ENCODE results near the gene SMARCAL1.

Gene SMARCAL1

DNA sequence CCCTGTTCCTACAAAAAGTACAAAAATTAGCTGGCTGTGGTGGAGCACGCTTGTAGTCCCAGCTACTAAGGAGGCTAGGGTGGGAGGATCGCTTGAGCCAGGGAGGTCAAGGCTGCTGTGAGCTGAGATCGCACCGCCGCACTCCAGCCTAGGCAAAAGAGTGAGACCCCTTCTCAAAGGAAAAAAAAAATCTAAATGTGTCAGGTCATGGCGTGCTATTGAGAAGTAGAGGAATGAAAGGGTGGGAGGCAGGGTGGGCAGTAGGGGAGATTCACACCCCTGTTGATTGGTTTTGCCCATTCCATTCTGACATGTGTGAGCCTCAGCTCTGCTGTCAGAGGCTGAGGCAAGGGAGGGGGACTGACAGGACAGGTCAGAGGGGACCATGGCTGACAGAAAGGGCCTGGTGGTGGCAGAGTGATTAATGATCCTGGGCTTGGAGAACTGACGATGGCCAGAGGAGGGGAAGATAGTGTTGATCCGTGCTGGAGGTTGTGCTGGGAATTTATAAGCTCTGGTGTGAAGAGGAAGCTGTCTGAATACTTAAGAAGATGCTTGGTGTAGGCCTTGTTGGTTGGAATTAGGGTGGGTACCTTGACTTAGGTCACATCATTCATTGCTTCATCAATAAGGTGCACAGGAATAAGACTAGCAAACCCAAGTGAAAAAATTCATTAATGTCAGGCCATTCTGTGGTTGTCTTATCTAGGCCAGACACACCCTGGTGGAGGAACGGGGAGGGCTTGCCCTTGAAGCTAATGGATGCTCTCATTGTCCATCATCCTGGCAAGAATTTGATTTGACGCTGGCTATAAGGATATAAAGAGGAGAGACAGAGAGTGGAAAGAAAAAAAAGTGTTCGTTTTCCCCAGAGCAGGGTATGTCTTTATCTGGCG is 19.1 kb upstream of the SMARCAL1 start:
- no peak for DNase-seq

DNA sequence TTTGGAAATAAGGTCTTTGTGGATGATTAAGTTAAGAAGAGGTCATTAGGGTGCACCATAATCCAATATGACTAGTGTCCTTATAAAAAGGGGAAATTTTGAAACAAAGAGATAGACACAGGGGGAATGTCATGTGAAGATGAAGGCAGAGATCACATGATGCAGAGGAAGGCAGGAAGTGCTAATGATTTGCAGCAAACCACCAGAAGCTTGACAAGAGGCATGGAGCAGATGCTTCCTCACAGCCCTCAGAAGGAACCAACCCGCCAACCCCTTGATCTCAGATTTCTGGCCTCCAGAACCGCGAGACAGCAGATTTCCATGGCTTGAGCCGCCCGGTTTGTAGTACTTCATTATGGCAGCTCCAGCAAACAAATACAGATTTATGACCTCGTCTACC is 17.4 kb upstream of the SMARCAL1 start:
- DNase-seq, result no peak

DNA sequence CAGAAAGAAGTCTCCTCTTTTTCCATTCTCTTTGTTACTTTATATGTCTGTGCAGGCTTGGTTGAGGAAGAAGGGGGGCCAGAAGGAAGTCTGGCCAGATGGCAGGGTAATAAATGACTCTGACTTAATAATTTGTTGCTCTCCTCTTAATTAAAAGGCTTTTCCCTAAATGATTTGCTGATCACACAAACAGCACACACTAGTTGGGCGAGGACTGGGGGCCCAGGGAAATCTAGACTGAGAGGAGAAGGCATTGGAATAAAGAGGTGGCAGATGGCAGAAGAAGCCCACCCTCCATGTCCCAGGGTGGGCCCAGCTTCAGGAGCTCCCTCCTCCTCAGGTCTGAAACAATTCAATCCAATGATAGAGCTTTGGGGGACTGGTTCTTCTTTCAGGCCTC is 12.7 kb upstream of the SMARCAL1 start:
- DNase-seq, result no peak

DNA sequence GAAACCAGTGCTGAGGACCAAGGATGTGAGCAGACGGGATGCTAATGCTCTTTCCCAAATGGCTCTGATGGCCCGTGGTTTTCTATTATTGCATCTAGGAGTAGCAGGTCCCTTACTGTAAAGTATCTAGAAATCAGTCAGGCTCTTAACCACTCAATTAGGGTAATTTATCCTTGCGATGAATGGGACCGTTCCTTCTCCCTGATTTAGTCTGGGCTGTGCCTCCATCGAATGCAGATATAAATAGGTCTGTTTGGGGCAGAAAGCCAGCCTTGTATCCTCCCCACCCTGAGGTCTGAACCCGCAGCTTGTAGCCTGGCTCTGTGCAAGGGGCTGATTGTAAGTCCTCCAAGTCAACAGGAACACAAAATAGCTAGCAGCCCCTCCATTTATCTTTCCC is 9.5 kb upstream of the SMARCAL1 start:
- no peak for DNase-seq

DNA sequence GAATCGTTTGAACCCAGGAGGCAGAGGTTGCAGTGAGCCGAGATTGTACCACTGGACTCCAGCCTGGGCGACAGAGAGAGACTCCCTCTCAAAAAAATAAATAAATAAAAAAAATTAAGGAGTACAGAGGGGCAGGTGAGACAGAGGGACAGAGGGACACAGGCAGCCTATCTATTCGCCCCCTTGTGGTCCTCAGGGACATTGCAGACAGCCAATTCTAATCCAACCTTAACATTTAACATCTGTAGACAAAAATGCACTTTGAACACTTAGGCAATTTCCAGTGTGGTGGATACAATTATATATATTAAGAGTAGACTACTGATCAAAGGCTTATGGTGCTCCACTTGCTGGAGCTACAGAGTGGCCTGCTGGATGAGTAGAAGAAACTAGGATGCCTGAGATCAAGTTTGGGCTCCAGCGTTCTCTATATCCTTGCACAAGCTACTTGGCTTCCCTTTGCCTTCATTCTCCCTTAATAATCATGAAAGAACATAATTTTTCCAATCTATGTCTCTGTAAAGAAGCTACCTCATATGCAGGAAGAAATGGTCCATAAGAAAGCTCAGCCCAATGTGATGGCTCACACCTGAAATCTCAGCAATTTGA is 8.2 kb upstream of the SMARCAL1 start:
- peak; percentile 14 for DNase-seq

DNA sequence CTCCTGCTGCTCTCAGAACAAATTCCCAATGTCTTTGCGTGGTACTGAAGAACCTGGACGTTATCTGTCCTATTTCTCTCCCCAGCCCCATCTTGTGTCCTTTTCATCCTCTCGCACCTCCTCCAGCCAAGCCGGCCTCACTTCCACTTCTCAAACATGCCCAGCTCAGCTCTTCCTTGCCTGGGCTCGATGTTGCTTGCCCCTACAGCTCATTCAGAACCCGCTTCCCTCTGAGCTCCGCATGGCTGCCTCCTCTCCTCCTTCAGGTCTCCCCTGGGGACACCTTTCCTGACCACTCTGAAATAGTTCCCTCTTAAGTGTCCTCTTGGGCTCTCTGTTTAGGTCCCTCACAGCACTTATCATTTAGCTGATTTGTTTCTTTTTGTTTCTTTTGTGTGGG is 6.7 kb upstream of the SMARCAL1 start:
- DNase-seq, result no peak

DNA sequence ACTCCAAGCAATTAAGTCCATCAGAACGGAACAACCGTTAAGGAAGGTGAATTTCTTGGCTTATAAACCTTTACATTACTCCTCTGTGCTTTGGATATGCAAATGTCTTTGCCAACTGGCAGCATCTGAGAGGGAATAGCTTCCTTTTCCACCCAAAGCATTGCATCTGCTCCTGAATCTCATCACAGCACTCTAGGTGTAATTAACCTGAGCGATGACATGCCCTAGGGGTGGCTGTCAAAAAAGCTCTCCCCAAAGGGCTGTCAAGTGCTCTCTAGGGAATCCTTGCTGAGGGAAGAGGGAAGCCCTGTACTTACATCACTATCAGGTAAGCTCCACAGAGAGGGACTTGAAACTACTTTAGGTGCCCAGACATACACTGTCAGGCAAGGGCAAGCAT is 5.5 kb upstream of the SMARCAL1 start:
- peak; percentile 88 for DNase-seq

DNA sequence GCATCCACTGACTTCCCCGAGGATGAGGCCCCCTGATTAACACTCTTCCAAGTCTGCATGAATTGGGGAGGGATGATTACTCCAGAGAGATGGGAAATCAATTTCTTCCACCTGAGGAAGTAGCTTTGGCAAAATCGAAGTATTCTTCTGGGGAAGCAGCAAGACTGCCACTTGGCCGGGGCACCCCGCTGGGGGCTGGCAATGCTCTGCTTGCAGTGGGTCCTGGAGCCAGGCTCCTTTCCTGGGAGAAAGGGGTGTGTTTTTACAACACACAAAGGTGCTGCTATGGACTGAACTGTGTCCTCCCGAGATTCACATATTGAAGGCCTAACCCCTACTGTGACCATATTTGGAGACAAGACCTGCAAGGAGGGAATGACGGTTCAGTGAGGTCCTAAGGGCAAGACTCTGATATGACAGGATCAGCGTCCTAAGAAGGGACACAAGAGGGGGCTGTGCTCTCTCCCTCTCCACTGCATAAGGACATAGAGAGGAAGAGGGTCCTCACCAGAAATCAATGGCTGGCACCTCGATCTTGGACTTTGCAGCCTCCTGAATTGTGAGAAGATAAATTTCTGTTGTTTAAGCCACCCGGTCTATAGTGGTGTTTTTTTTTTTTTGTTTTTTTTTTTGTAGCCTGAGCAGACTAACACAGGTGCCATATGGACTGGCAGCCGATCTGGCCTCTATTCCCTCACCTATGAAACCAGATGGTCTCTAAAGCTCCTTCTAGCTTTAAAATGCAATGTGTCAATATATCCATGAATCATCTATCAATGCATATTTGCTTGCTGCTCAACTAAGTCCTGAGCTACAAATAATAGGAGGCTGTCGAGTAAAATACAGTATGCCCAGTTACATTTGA is 3.6 kb upstream of the SMARCAL1 start:
- DNase-seq, result no peak

DNA sequence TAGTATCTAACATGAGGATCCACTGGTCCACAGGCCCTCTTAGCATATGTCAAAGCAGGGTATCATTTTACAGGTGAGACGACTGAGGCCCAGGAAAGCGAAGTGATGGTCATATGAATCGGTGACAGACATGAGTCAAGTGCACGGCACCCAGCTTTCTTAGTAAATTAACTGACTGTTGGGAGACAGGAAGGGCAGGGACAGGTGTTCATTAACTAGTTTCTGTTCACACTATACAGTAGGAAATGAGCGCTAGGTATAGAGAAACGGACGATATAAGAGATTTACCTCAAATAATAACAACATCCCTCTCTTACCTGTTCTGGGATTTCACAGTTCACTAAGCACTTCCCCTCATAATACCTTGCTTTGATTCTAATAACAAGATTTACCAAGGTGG is 1.7 kb upstream of the SMARCAL1 start:
- no peak for DNase-seq

DNA sequence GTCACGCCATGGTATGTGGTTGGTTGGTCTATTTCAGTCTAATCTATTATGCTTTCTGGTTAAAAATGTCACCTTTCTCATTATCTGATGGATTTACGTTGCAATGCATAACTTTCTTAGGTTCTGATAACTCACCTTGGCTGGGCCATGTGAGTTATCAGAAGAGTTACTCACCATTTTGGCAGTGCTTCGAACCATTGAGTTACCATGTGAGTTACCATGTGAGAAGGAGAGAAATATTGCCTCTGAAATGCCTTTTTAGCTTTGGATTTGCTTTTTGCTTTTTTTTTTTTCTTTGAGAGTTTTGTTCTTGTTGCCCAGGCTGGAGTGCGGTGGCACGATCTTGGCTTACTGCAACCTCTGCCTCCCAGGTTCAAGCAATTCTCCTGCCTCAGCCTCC is 1.6 kb downstream of the SMARCAL1 start:
- DNase-seq, result no peak

DNA sequence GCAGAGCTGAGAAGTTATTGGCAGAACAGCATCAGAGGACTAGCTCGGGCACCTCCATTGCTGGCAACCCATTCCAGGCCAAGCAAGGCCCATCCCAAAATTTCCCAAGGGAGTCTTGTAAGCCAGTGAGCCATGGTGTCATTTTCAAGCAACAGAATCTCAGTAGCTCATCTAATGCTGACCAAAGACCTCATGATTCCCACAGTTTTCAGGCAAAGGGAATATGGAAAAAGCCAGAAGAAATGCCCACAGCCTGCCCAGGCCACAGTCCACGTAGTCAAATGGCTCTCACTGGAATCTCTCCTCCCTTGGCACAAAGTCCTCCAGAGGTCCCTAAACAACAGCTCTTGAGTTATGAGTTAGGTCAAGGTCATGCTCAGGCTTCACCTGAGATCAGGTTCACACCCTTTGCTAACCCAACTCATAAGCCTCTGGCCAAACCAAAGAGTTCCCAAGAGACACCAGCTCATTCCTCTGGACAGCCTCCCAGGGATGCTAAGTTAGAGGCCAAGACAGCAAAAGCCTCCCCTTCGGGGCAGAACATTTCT is 2.6 kb downstream of the SMARCAL1 start:
- no peak for DNase-seq

DNA sequence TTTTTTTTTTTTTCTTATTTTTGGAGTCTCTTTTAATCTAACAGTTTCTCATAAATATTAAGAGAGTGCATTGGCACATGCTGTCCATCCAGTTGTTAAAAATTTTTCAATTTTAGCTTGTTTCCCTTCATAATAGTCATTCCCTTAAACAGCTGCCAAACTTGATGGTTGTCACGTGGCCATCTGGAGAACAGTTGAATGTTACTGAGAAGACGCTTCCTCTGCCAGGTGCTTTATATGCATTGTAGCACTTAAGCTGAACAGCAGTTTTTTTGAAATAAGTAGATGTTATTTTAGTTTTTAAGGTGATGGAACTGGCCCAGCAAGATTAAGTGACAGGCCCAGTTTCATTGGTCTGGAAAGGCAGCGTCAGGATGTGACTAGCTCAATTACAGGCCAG is 3.3 kb downstream of the SMARCAL1 start:
- no peak for DNase-seq

DNA sequence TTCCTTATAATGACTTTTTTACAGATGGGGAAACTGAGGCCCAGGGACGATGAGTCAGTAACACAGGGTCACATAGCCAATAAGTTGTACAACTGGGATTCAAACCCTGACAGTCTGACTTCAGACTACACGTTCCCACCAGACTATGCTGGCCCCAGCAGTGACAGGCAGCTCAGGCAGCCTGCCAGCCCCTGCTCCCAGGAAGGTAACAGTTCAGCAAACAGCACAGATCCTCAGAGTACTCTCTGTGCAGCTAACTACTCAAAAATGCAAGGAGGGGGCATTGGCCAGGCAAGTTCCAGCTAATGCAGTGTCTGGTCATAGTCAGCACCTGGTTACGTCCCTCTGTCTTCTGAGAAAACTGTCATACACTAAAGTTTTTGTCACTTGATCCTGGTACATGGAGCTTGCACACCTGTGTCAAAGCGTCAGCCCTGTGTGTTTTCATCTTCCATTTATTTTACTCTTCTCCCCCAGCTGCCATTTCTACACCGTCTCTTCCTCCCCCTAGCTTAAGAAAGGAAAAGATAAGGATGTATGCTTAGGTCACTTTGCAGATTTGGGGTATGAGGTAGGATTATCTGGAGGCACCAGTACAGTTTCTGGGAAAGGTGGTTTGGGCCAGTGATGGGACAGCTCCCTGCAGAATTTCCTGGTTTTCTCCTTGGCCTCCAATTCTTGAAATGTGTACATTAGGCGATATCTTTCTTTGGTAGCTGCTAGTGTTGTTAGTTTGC is 4.5 kb downstream of the SMARCAL1 start:
- no peak for DNase-seq

DNA sequence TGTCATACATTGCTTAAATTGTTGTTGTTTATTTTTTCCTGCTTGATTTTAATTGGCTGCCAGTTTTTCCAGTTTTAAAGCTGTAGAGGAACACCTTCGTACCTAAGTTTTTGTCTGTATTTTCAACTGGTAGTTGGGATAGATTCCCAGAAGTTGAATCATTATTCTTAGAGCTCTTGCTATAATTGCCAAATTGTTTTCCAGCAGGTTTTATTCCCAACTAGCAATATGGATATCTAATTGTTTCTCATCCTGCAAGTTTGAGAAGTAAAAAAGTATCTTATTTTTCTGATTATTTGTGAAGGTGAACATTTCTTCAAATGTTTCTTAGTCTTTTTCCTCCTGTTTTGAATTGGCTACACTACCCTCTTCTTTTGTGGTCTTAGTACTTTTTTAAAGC is 6.7 kb downstream of the SMARCAL1 start:
- no peak for DNase-seq

DNA sequence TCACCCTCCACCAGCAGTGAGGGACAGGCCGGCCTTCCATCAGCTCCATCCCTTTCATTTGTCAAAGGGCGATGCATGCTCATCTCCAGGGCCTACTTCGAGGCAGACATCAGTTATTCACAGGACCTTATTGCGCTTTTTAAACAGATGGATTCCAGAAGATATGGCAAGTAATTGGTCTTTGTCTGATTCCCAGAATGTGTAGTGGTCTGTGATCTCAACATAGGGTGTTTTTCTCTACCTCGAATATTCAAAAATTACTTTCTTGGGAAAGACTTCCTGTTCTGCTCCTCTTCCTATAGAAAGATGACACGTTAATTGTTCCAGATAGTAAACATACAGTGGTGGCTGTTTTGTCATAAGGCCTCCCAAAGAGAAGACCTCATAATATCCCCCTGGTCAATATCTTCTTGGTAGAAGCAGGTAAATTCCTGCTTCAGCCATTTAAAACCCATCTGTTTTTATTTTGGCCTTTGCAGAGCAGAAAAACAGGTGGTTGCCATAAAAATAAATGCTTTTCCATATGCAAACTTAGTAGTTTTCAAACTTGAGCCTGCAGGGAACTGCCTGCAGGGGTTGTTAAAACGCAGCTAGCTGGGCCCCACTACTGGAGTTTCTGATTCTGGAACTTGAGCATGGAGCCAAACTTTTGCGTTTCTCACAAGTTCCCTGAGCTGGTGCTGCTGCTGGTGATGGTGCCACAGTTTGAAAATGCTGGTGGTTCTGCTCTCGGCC is 8.2 kb downstream of the SMARCAL1 start:
- DNase-seq, result no peak

DNA sequence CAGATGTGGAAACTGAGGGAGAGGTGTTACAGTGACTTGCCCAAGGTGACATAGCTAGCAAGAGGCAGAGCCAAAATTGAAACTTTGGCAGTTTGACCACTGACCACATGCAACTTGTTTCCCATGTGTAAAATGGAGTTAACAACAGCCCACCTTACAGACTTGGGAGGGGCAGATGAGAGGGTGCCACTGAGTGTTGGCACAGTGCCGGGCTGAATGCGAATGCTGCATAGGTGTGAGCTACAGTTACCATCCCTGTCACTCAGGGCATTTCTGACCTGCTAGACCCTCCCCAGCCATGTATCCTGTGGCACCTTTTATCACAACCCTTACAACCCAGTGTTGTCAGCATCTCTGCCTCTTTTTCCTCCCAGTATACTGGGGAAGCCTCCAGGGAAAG is 10.8 kb downstream of the SMARCAL1 start:
- no peak for DNase-seq

DNA sequence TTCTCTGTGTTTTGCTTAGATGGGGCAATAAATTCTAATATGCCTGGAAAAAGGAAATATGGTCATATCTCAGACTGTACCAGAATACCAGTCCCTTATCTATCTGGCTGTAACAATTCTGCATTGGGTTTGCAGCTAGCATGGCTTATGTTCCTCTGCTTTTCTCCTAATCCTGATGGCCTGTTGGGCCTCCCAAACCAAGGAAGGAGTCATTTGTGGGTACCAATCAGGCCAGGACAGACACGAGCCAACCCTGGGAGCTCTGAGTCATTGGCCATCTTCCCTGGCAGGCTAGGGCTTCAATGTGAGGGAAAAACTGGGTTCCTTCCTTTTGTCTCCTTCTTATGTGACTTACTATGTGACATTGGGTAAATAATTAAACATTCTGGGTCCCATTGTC is 12.0 kb downstream of the SMARCAL1 start:
- DNase-seq, result no peak

DNA sequence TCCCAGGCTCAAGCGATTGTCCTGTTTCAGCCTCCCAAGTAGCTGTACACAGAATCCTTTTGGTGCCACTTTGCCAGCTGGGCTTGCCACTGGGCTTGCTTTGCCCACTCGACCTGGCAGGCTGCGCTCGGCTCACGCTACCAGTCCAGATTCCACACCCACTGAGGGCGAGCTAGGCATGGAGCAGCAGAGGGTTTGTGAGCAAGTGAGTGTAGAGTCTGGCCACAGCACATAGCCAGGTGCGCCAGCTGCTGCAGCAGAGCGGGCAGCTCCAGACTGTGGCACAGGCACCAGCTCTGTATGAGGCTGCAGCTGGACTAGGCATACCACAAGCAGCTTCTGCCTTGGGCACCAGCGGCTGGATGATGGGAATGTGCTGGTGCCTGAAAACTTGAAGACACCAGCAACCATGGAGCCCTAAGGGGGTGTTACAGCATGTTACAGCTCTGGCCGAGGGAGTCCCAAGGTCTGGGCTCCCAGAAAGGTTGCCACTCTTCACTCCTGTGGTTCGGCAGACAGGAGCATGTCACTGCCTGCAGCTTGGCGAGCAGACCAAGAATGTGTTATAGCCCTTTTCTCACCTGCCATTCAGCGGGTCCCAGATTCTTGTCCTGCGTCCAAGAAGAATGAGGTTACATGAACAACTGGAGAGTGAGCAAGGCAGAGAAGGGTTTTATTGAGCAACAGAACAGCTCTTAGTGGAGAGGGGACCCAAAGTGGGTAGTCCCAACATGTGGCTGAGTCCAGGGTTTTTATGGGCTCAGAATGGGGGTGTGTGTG is 12.9 kb downstream of the SMARCAL1 start:
- DNase-seq, result no peak

DNA sequence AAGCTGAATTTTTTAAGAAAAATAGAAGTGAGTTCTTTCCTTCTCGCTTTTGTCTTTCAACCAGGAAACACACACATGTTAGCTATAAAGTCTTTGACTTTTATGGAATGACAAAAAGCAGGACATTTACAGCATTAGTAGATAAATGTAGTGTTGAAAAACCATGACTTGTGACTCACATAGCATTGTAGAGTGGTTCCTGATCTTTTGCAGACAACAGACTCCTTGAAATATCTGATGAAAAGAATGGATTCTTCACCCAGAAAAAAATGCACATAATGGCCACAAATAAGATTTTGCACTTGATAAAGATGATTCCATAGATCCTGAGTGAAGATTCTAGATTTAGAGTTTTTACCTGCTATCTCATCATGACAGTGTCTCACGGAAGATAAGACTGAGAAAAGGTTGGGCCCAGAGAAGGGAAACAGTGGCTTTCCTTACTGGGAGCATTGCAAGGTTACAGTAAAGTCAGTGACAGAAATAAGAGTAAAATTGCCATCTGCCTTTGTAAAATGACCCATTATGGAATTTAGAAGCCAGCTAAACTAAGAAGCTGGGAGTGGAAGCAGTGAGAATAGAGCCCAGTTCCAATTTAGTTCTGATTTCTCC is 14.0 kb downstream of the SMARCAL1 start:
- no peak for DNase-seq

DNA sequence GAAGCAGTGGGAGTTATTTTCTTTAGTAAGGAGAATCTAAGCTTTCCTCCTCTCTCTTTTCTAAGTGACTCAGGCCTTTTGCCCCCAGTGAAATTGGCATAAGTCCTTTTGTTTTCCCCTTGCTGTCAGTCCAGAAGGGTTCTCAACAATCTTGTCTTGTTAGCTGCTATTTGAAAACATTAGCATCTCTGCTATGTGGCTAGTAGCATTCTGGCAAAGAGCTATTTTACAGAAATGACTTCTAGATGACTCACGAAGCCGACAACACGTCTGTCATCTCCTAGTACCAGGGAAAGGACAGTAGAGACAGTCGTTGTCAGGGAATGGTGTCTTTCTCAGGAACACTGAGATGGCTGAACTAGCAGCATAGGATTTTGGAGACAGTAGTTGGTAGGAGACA is 14.7 kb downstream of the SMARCAL1 start:
- DNase-seq, result no peak

Measured in NCI-H345 (cell line).